ENCODE measurements around the gene FBXW7. TPM values are rescaled to one million over a fixed set of nuclear protein-coding genes. Genes with fewer than 3 reads are reported as not detected.

FBXW7 gene
- total and polyA plus RNA-seq, 2 experiments from 2014 or later, result 16.2 to 43.5 TPM

DNA sequence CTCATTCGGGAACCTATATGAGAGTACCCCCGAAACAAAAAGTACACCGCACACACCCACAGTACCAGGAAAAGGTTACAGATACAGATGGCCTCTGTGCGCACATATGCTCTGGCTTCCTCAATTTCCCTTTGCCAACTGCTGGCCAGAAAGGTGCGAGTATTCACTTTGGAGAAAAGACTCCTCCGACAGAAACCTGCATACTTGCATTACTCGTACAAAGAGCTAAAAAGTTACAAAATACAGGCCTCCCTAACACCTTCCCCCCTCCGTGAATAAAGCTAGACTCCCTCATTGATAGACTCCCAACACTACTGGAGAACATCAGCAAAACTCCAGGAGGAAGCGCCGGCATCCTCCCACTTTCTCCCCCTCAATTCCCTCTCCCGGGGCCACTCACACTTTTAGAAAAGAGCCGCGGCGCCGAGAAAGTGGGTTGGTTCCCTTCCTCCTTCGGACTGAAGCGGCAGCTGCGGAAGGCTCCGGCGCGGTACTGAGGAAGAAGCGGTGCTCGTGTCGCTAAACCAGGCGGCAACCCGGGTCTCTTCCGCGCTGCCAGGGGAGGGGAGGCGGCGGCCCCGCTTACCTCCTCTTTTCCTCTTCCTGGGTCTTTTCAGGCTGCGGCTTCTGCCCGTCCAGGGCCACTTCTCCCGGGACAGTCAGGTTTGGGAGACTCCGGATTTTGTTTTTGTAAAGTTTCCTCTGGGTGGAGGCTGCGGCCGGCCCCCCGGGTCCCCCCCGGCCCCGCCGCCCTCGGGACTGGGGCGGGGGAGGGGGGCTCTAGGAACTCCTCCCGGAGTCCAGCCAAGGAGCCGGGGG, 1.1 kb downstream of the FBXW7 start:
- 3% methylated on average over 33 of the region's 45 CpGs for WGBS (ENCODE audit: low lambda C conversion rate, missing lambda C conversion rate)
- no peaks in the 10 kb centered on the region for H3K9me3 ChIP-seq (ENCODE audit: low read depth)
- no peaks in the 10 kb centered on the region for H3K27me3 ChIP-seq
- peak overlapping the region; percentile 94 for H3K4me3 ChIP-seq
- H3K4me2 ChIP-seq, result peak overlapping the region; percentile 87
- peak; percentile 57 for DNase-seq (ENCODE audit: low spot score)
- H3K79me2 ChIP-seq, result peaks cover 87% of the 10 kb centered on the region
- peak overlapping the region; percentile 60 for H2AFZ ChIP-seq
- TF ChIP-seq, protein P1, sequence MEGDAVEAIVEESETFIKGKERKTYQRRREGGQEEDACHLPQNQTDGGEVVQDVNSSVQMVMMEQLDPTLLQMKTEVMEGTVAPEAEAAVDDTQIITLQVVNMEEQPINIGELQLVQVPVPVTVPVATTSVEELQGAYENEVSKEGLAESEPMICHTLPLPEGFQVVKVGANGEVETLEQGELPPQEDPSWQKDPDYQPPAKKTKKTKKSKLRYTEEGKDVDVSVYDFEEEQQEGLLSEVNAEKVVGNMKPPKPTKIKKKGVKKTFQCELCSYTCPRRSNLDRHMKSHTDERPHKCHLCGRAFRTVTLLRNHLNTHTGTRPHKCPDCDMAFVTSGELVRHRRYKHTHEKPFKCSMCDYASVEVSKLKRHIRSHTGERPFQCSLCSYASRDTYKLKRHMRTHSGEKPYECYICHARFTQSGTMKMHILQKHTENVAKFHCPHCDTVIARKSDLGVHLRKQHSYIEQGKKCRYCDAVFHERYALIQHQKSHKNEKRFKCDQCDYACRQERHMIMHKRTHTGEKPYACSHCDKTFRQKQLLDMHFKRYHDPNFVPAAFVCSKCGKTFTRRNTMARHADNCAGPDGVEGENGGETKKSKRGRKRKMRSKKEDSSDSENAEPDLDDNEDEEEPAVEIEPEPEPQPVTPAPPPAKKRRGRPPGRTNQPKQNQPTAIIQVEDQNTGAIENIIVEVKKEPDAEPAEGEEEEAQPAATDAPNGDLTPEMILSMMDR (IDR thresholded peaks at IDR 0.05; ENCODE audit: poor library complexity), result no peak
- TF ChIP-seq EZH2 (IDR thresholded peaks at IDR 0.05; ENCODE audit: borderline replicate concordance), result no peak
- TF ChIP-seq EZH2phosphoT487 (IDR thresholded peaks at IDR 0.05; ENCODE audit: low read depth, severe bottlenecking, unreplicated experiment), result no peak
- H3K9me2 ChIP-seq (replicated peaks; ENCODE audit: insufficient read depth), result no peaks in the 10 kb centered on the region
- H4K20me1 ChIP-seq (ENCODE audit: insufficient read depth, poor library complexity, severe bottlenecking), result peaks cover 36% of the 10 kb centered on the region
- H3K27ac ChIP-seq, result peak overlapping the region; percentile 99
- H3K36me3 ChIP-seq (replicated peaks; ENCODE audit: insufficient read depth, low read depth), result no peaks in the 10 kb centered on the region
- peaks cover 16% of the 10 kb centered on the region for H3K4me1 ChIP-seq (ENCODE audit: insufficient read depth)

DNA sequence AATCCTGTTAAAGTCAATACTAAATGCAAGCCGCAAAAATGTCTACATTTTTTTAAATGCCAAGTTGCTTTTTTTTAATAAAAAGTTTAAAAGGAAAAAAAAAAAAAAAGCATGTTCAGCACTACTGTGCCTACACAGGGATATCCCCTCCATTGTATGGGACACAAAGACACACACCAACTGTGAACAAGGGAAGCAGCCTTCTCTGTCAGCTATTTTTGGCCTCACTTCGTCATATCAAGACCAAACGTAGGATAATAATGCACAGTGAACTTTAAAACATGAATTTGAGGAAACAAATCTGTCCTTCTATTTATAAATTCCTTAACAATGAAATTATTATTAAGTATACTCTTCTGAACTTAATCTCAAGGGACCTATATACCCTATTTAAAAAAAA, 4.4 kb downstream of the FBXW7 start:
- TF ChIP-seq EZH2 (IDR thresholded peaks at IDR 0.05; ENCODE audit: borderline replicate concordance) (no peak), EZH2phosphoT487 (IDR thresholded peaks at IDR 0.05; ENCODE audit: low read depth, severe bottlenecking, unreplicated experiment) (no peak)
- TF ChIP-seq, protein P1 (IDR thresholded peaks at IDR 0.05; ENCODE audit: poor library complexity), result no peak
- WGBS (ENCODE audit: low lambda C conversion rate, missing lambda C conversion rate), result 88% methylated on average over 3 of the region's 3 CpGs
- H3K79me2 ChIP-seq, result peaks cover 91% of the 10 kb centered on the region
- H3K27me3 ChIP-seq, result no peaks in the 10 kb centered on the region
- no peak overlapping the region for H3K27ac ChIP-seq
- peaks cover 36% of the 10 kb centered on the region for H4K20me1 ChIP-seq (ENCODE audit: insufficient read depth, poor library complexity, severe bottlenecking)
- no peaks in the 10 kb centered on the region for H3K4me1 ChIP-seq (ENCODE audit: insufficient read depth)
- DNase-seq (ENCODE audit: low spot score), result no peak
- H3K9me3 ChIP-seq (ENCODE audit: low read depth), result no peaks in the 10 kb centered on the region
- no peaks in the 10 kb centered on the region for H3K36me3 ChIP-seq (replicated peaks; ENCODE audit: insufficient read depth, low read depth)
- H3K4me2 ChIP-seq, result no peak overlapping the region
- no peak overlapping the region for H3K4me3 ChIP-seq
- no peaks in the 10 kb centered on the region for H3K9me2 ChIP-seq (replicated peaks; ENCODE audit: insufficient read depth)
- H2AFZ ChIP-seq, result no peak overlapping the region

DNA sequence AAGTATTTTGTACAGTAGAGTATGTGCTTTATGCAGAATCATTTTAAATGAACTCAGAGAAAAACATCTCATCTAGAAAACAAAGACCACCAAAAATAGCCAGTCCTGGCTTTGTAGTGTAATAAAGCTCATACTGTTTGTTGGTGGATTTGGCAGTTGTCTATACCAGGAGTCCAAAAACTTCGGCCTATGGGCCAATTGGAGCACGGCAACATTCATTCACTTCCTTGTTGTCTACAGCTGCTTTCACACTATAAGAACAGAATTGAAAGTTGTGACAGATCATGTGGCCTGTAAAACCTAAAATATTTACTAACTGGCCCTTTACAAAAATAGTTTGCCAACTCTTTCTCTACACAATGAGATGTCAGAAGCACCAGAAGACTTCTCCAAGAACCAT, 5.3 kb downstream of the FBXW7 start:
- peaks cover 36% of the 10 kb centered on the region for H4K20me1 ChIP-seq (ENCODE audit: insufficient read depth, poor library complexity, severe bottlenecking)
- 96% methylated on average over 2 of the region's 2 CpGs for WGBS (ENCODE audit: low lambda C conversion rate, missing lambda C conversion rate)
- no peak for DNase-seq (ENCODE audit: low spot score)

More for the DNA sequence above, 5.3 kb downstream of the FBXW7 start:
- Histone ChIP-seq H3K27me3 (no peaks in the 10 kb centered on the region), H3K36me3 (replicated peaks; ENCODE audit: insufficient read depth, low read depth) (no peaks in the 10 kb centered on the region), H3K4me2 (no peak overlapping the region), H3K9me3 (ENCODE audit: low read depth) (no peaks in the 10 kb centered on the region), H2AFZ (no peak overlapping the region), H3K27ac (no peak overlapping the region), H3K79me2 (peaks cover 100% of the 10 kb centered on the region), H3K4me1 (ENCODE audit: insufficient read depth) (no peaks in the 10 kb centered on the region), H3K9me2 (replicated peaks; ENCODE audit: insufficient read depth) (no peaks in the 10 kb centered on the region), H3K4me3 (no peak overlapping the region)
- TF ChIP-seq EZH2 (IDR thresholded peaks at IDR 0.05; ENCODE audit: borderline replicate concordance) (no peak), EZH2phosphoT487 (IDR thresholded peaks at IDR 0.05; ENCODE audit: low read depth, severe bottlenecking, unreplicated experiment) (no peak)
- TF ChIP-seq, protein P1 (IDR thresholded peaks at IDR 0.05; ENCODE audit: poor library complexity), result no peak

All from hepatocyte (in vitro differentiated cells).